HG02973 (cell line): ENCODE results near the gene MYBPH.

Experiments
- ATAC-seq: cut with Tn5 transposase; IDR thresholded peaks from one replicate; pipeline ENCODE4 v1.9.1; 2021; ENCODE audit warnings: moderate library complexity; ENCODE audit not compliant: unreplicated experiment

MYBPH gene

GRCh38 chr1:203179667-203180005 is 4.0 kb upstream of the MYBPH start:
- ATAC-seq: no peak

GRCh38 chr1:203178821-203179666 is 3.4 kb upstream of the MYBPH start:
- no peak for ATAC-seq

- no peak for ATAC-seq
Measured at GRCh38 chr1:203178083-203178482, 2.5 kb upstream of the MYBPH start.

- ATAC-seq: no peak
Measured at GRCh38 chr1:203177470-203178039, 1.9 kb upstream of the MYBPH start.

- ATAC-seq: no peak
Measured at GRCh38 chr1:203177036-203177405, 1.4 kb upstream of the MYBPH start.

- no peak for ATAC-seq
Measured at GRCh38 chr1:203176273-203177035, 828 bp upstream of the MYBPH start.

- ATAC-seq: no peak
Measured at GRCh38 chr1:203175827-203176241, 208 bp upstream of the MYBPH start.

GRCh38 chr1:203174324-203174985 is 1.2 kb downstream of the MYBPH start:
- no peak for ATAC-seq

GRCh38 chr1:203173566-203173965 is 2.1 kb downstream of the MYBPH start:
- ATAC-seq: peak; percentile 66

GRCh38 chr1:203173011-203173555 is 2.5 kb downstream of the MYBPH start:
- ATAC-seq: no peak

- no peak for ATAC-seq
Measured at GRCh38 chr1:203172184-203173010, 3.2 kb downstream of the MYBPH start.

- no peak for ATAC-seq
Measured at GRCh38 chr1:203171341-203172183, 4.1 kb downstream of the MYBPH start.

- no peak for ATAC-seq
Measured at GRCh38 chr1:203170625-203171330, 4.8 kb downstream of the MYBPH start.

- ATAC-seq: no peak
Measured at GRCh38 chr1:203169770-203170520, 5.7 kb downstream of the MYBPH start.

- ATAC-seq: no peak
Measured at GRCh38 chr1:203168991-203169390, 6.6 kb downstream of the MYBPH start.

GRCh38 chr1:203168256-203168786 is 7.3 kb downstream of the MYBPH start:
- no peak for ATAC-seq

- no peak for ATAC-seq
Measured at GRCh38 chr1:203167913-203168200, 7.8 kb downstream of the MYBPH start.
